ENCODE data around the gene WDR37.
A peak's percentile ranks its signal among the peaks of the same experiment; 100 is the strongest.
"Not testable (repeated sequence)": the region's sequence is repeated elsewhere in the genome, so short reads cannot be mapped to it uniquely, and the experiment has no call there.

The WDR37 gene

DNA sequence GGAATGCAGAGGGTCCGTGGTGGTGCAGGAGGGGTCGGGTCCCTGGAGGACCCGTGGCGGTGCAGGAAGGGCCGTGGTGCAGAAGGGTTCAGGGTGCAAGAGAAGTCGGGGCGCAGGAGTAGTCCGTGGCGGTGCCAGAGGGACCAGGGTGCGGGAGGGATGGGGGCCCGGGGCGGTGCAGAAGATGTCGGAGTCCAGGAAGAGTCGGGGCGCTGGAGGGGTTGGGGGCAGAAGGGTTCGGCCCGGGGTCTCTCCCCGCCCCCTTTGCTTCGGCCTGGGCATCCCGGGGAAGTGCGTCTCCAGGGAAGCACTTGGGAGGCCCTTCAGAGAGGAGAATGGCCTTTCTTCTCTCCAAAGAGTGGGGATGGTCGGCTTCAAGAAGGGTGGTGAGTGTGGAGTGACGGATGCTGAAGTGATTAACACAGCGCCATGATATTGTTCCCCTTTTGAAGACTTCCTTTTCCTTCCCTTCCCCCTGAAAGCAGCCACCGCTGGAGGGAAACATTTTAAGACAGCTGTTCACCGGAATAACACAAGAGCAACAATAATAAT lies 997 bp downstream of the WDR37 start:
- TF ChIP-seq CTCF (IDR thresholded peaks at IDR 0.05; ENCODE audit: borderline replicate concordance, control extremely low read depth, extremely low read depth, insufficient read depth, missing control alignments), result no peak
- in situ Hi-C loops (cut with MboI; ENCODE audit: low sequenced_read_pairs, unreplicated experiment), result no loop called here
- DNase-seq (ENCODE audit: low spot score), result peak; percentile 46

- in situ Hi-C loops (cut with MboI; ENCODE audit: low sequenced_read_pairs, unreplicated experiment), result no loop called here
Observed at GRCh38 chr10:1058017-1058416, 1.8 kb downstream of the WDR37 start.

DNA sequence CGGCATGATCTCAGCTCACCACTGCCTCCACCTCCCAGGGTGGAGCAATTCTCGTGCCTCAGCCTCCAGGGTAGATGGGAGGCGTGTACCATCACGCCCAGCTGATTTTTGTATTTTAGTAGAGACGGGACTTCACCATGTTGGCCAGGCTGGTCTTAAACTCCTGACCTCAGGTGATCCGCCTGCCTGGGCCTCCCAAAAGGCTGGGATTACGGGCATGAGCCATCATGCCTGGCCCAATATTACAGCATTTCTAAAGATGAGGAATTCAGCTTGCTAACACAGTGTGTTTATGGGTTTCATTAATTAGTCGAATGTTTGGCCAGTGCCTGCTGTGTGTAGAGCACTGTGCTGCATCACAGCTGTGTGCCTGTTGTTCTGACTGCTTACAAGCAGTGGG lies 3.7 kb downstream of the WDR37 start:
- TF ChIP-seq CTCF (IDR thresholded peaks at IDR 0.05; ENCODE audit: borderline replicate concordance, control extremely low read depth, extremely low read depth, insufficient read depth, missing control alignments), result no peak
- in situ Hi-C loops (cut with MboI; ENCODE audit: low sequenced_read_pairs, unreplicated experiment), result no loop called here
- DNase-seq (ENCODE audit: low spot score), result no peak

More at GRCh38 chr10:1058017-1058416, 1.8 kb downstream of the WDR37 start:
- no peak for DNase-seq (ENCODE audit: low spot score)
- TF ChIP-seq CTCF (IDR thresholded peaks at IDR 0.05; ENCODE audit: borderline replicate concordance, control extremely low read depth, extremely low read depth, insufficient read depth, missing control alignments), result no peak

DNA sequence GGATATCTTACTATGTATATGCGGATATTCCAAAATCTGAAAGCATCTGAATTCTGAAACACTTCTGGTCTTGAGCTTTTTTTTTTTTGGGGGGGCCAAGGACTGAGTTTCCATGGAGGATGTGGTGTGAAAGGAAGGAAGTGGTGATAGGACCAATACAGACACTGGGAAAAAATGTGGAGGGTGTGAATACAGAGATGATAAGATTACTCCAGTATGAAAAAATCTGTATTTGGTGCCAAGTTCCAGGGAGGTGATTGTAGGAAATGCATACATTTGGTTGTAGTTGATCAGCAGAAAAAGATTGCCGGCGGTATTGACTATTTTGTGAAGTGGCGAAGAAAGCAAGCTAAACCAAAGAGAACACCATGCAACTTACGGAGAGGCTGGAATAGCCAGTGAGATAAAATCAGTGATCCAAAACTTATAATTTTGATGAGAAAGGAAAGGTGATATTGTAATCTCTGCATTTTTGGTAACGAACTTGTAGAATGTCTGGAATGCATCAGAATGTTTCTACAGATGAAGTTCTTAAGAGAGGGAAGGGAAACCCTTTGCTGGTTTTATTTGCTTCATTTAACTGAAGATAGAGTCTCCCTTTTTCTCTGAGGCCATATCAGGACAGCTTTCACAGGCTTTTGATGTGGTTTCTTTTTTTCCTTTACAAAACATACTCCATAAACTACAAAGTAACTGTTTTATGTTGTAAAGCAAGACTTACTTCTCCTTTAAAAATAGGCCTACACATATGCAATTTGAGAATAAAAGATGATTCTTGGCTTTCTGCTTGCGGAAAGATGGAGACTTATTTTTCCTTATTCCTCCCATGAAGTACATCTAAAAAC lies 6.0 kb downstream of the WDR37 start:
- TF ChIP-seq CTCF (IDR thresholded peaks at IDR 0.05; ENCODE audit: borderline replicate concordance, control extremely low read depth, extremely low read depth, insufficient read depth, missing control alignments), result no peak
- in situ Hi-C loops (cut with MboI; ENCODE audit: low sequenced_read_pairs, unreplicated experiment), result no loop called here

GRCh38 chr10:1063232-1063865 lies 7.2 kb downstream of the WDR37 start:
- in situ Hi-C loops (cut with MboI; ENCODE audit: low sequenced_read_pairs, unreplicated experiment), result no loop called here
- no peak for DNase-seq (ENCODE audit: low spot score)
- TF ChIP-seq CTCF (IDR thresholded peaks at IDR 0.05; ENCODE audit: borderline replicate concordance, control extremely low read depth, extremely low read depth, insufficient read depth, missing control alignments), result no peak

More for the DNA sequence above, 6.0 kb downstream of the WDR37 start:
- no peak for DNase-seq (ENCODE audit: low spot score)

- DNase-seq (ENCODE audit: low spot score), result no peak
- TF ChIP-seq CTCF (IDR thresholded peaks at IDR 0.05; ENCODE audit: borderline replicate concordance, control extremely low read depth, extremely low read depth, insufficient read depth, missing control alignments), result no peak
- in situ Hi-C loops (cut with MboI; ENCODE audit: low sequenced_read_pairs, unreplicated experiment), result no loop called here
Observed at GRCh38 chr10:1064964-1065247, 8.7 kb downstream of the WDR37 start.

DNA sequence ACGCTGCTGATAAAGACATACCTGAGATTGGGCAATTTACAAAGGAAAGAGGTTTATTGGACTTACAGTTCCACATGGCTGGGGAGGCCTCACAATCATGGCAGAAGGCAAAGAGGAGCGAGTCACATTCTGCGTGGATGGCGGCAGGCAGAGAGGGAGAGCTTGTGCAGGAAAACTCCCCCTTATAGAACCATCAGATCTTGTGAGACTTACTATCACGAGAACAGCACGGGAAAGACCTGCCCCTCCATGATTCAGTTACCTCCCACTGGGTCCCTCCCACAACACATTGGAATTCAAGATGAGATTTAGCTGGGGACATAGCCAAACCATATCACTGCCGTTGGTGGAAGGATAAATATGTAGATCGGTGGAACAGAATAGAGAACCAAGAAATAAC lies 10.5 kb downstream of the WDR37 start:
- DNase-seq (ENCODE audit: low spot score); in situ Hi-C loops (cut with MboI; ENCODE audit: low sequenced_read_pairs, unreplicated experiment): not testable (repeated sequence)

Data from GM13976 (cell line).